Lung (tissue), 12 donors: Measurements from ENCODE around the gene IL6ST. TPM values are rescaled to one million over a fixed set of nuclear protein-coding genes. Genes with fewer than 3 reads are reported as not detected.
"Not testable (repeated sequence)": the region's sequence is repeated elsewhere in the genome, so short reads cannot be mapped to it uniquely, and the experiment has no call there.

ENCODE experiments used
- ATAC-seq: fragments of 200-7000 bp; cut with Tn5 transposase; one replicate; pipeline ENCODE4 v1.9.1; 2020; ENCODE audit warnings: moderate number of reproducible peaks; ENCODE audit not compliant: insufficient read depth, low FRiP score
- DNase-seq, 3 donors: peaks; one replicate each; pipeline ENCODE4 v3.0.0-alpha.2; 2013 to 2017
- H3K27ac ChIP-seq, 2 donors: one replicate each; pipeline ENCODE4 v1.5.1; 2013; ENCODE audit warnings: mild to moderate bottlenecking in 2 of 2, moderate library complexity in 2 of 2, control low read depth in 1 of 2, inconsistent platforms in 1 of 2, low read depth in 1 of 2, low read length in 1 of 2
- H3K27me3 ChIP-seq, 3 donors: one replicate each; pipeline ENCODE4 v1.5.1; 2013; ENCODE audit warnings: low read length in 2 of 3; ENCODE audit not compliant: control insufficient read depth in 3 of 3, insufficient read depth in 3 of 3
- H3K36me3 ChIP-seq, 4 donors: one replicate each; pipeline ENCODE4 v1.5.1; 2013; ENCODE audit warnings: low read length in 4 of 4, mild to moderate bottlenecking in 1 of 4, moderate library complexity in 1 of 4; ENCODE audit not compliant: control insufficient read depth in 4 of 4, insufficient read depth in 4 of 4
- H3K4me1 ChIP-seq, 5 donors: one replicate each; pipeline ENCODE4 v1.5.1; 2013; ENCODE audit warnings: low read length in 5 of 5, mild to moderate bottlenecking in 2 of 5, moderate library complexity in 1 of 5; ENCODE audit not compliant: control insufficient read depth in 5 of 5, insufficient read depth in 5 of 5
- H3K4me3 ChIP-seq: one replicate; pipeline ENCODE4 v1.5.1; 2013; ENCODE audit warnings: mild to moderate bottlenecking, control low read depth, moderate library complexity
- H3K9ac ChIP-seq, 2 donors: one replicate each; pipeline ENCODE4 v1.5.1; 2013; ENCODE audit warnings: low read length in 2 of 2, control low read depth in 1 of 2; ENCODE audit not compliant: insufficient read depth in 1 of 2
- H3K9me3 ChIP-seq, 4 donors: one replicate each; pipeline ENCODE4 v1.5.1; 2013; ENCODE audit warnings: low read length in 3 of 4, mild to moderate bottlenecking in 1 of 4, moderate library complexity in 1 of 4; ENCODE audit not compliant: control insufficient read depth in 4 of 4, insufficient read depth in 3 of 4
- CTCF ChIP-seq: IDR thresholded peaks from 2 replicates; pipeline ENCODE4 v1.5.1; 2012; ENCODE audit warnings: mild to moderate bottlenecking; ENCODE audit errors: control extremely low read depth, extremely low read depth
- WGBS, 2 donors: extraction: QIAGEN DNeasy Blood & Tissue Kit; methylation state at CpG; one replicate each; pipeline ENCODE4 v1.1.7; 2013; 5-methylcytosine and 5-hydroxymethylcytosine counted together
- polyA plus RNA-seq, 2 donors: library from polyadenylated mRNA; stranded (reverse); fragments of 200-250 nt; gene quantifications; one replicate each; pipeline ENCODE4 v1.2.1, GENCODE V29; 2013
- total RNA-seq, 2 donors: library from RNA; depleted of rRNA in 1 of 2; stranded (reverse); fragments of >200 nt in 1 of 2; gene quantifications; one replicate each; pipeline ENCODE4 v1.2.1, GENCODE V29; 2014 to 2021
- donor health status: control.
- donor health status: control.
- donor health status: Bipolar disorder and iron deficiency.
- donor health status: healthy.
- donor health status: DM: yes; HTN: yes; CAD: no.

IL6ST gene
- total and polyA plus RNA-seq, 4 donors = 47.8 to 377 (median 196) TPM

DNA sequence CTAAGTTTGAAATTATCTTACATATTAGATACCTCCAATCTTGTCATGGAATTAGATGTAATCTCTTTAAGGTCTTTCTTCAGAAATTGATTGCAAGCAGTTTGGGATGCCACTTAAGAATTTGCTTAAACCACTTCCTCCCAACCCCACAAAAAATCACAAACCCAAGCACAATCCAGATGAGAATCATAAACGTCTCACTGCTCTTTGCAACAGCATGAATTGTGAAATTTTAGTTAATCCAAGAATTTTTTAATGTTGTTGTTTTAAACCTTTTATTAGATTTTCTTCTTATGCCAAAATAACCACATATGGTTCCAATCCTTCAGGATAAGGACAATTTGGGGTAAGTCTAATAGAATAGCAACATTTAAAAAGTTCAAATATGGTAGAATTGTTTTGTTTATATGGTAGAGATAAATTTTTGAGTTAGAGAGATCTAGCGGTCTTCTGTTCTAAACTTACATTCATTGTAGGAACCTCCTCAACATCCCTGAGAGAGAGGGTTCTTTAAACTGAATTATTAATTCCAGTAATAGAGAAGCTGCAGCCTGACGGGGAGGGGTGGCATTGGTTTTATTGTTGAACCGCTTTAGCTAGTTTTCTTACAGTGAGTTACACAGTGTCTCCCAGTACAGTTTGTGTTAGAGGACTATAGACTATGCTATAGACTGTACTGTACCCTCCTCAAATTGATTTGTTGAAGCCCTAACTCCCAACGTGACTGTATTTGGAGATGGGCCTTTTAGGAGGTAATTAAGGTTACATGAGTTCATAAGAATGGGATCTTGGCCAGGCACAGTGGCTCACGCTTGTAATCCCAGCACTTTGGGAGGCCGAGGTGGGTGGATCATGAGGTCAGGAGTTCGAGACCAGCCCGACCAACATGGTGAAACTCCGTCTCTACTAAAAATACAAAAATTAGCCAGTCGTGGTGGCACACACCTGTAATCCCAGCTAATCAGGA is 24.8 kb upstream of the IL6ST start:
- ATAC-seq = no peak
- 80 to 83% methylated on average over 11 of the region's 11 CpGs for WGBS, 2 donors
- no peak for TF ChIP-seq CTCF
- Histone ChIP-seq H3K4me1 (peaks cover 0 to 12% (median 2%) of the 10 kb centered on the region in 5 donors), H3K9ac (peak overlapping the region in 1 of 2 donors; percentile 20), H3K9me3 (no peaks in the 10 kb centered on the region), H3K36me3 (no peaks in the 10 kb centered on the region), H3K27ac (no peak overlapping the region), H3K4me3 (no peak overlapping the region), H3K27me3 (no peaks in the 10 kb centered on the region)
- DNase-seq = peak in 2 of 3 donors; percentile 67 to 81

DNA sequence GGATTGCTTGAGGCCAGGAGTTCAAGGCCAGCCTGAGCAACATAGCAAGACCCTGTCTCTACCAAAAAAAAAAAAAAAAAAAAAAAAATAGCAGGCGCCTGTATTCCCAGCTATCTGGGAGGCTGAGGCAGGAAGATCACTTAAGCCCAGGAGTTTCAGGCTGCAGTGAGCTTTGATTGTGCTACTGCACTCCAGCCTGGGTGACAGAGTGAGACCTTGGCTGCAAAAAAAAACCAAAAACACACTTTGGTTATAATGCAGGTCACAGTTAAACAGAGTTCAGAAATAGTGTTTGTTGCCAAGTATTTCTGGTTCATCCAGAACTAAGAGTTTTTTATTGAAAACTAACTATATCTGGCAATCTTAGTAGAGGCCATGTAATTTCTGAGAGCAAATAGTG is 24.1 kb upstream of the IL6ST start:
- H3K4me1 ChIP-seq = peaks cover 0 to 12% (median 2%) of the 10 kb centered on the region in 5 donors
- no peak overlapping the region for H3K27ac ChIP-seq

GRCh38 chr5:56014701-56015100 is 19.9 kb upstream of the IL6ST start:
- not testable (repeated sequence) for H3K27ac ChIP-seq, H3K27me3 ChIP-seq, H3K9me3 ChIP-seq, H3K9ac ChIP-seq, H3K4me3 ChIP-seq, H3K36me3 ChIP-seq, DNase-seq, ATAC-seq
- 97 to 100% methylated on average over 11 to 25 of the region's 26 CpGs for WGBS, 2 donors
- H3K4me1 ChIP-seq = peaks cover 0 to 16% (median 1%) of the 10 kb centered on the region in 5 donors

More for the DNA sequence above, 24.1 kb upstream of the IL6ST start:
- ATAC-seq = no peak
- Histone ChIP-seq H3K27me3 (no peaks in the 10 kb centered on the region), H3K4me3 (no peak overlapping the region), H3K9me3 (no peaks in the 10 kb centered on the region), H3K36me3 (no peaks in the 10 kb centered on the region), H3K9ac (no peak overlapping the region)
- WGBS, 2 donors = 100% methylated on average over 1 of the region's 1 CpG
- no peak for DNase-seq
- no peak for TF ChIP-seq CTCF

- H3K4me3 ChIP-seq, H3K9me3 ChIP-seq, H3K27ac ChIP-seq, H3K4me1 ChIP-seq, H3K9ac ChIP-seq, H3K27me3 ChIP-seq, H3K36me3 ChIP-seq, DNase-seq, ATAC-seq: not testable (repeated sequence)
- WGBS, 2 donors = 50 to 90% methylated on average over 1 to 2 of the region's 5 CpGs
These were observed 19.2 kb upstream of the IL6ST start for GRCh38 chr5:56013939-56014338.
